Measurements from ENCODE around the gene ZNF549. TPM values are rescaled to one million over a fixed set of nuclear protein-coding genes. Genes with fewer than 3 reads are reported as not detected.

Gene ZNF549
- total and polyA plus RNA-seq, 7 experiments from 2014 or later = 6.1 to 24.8 (median 11.3) TPM

- Mint-ChIP-seq H3K36me3 (peaks cover 55 to 82% (median 74%) of the 10 kb centered on the region in 5 donors), H3K27ac (no peak overlapping the region), H3K4me3 (peak overlapping the region in 2 of 10 donors; percentile 21 to 63), H3K27me3 (no peaks in the 10 kb centered on the region), H3K9me3 (peaks cover 35 to 97% (median 78%) of the 10 kb centered on the region in 11 donors), H3K4me1 (peaks cover 12 to 23% (median 19%) of the 10 kb centered on the region in 7 donors)
- Histone ChIP-seq H3K4me3 (ENCODE audit: low read length) (no peak overlapping the region), H3K27ac (ENCODE audit: low read depth, low read length) (no peak overlapping the region), H3K4me1 (ENCODE audit: control insufficient read depth in 2 of 2, insufficient read depth in 2 of 2, low read length in 2 of 2) (peaks cover 7% of the 10 kb centered on the region in 2 donors), H3K9me3 (ENCODE audit: control insufficient read depth in 2 of 3, low read length in 3 of 3) (peaks cover 9 to 75% (median 47%) of the 10 kb centered on the region in 3 experiments), H3K27me3 (ENCODE audit: control insufficient read depth in 2 of 2, insufficient read depth in 2 of 2, low read length in 2 of 2) (no peaks in the 10 kb centered on the region), H3K36me3 (ENCODE audit: control insufficient read depth in 2 of 3, insufficient read depth in 3 of 3, low read length in 3 of 3) (peaks cover 6 to 53% (median 13%) of the 10 kb centered on the region in 3 experiments)
- POLR2A ChIA-PET = no interaction called here
- ATAC-seq = no peak
- CTCF ChIA-PET = no interaction called here
- intact Hi-C loops (cut with micrococcal nuclease) = no loop called here
- DNase-seq = no peak
Observed at GRCh38 chr19:57587529-57587928, 60.4 kb downstream of the ZNF549 start.

GRCh38 chr19:57599377-57599760, 72.2 kb downstream of the ZNF549 start:
- Mint-ChIP-seq H3K27ac (peak overlapping the region in 8 of 9 donors; percentile 51 to 90 (median 81)), H3K27me3 (no peaks in the 10 kb centered on the region), H3K4me1 (peaks cover 14 to 28% (median 22%) of the 10 kb centered on the region in 7 donors), H3K9me3 (peaks cover 21 to 68% (median 43%) of the 10 kb centered on the region in 11 donors), H3K36me3 (peaks cover 26 to 43% (median 38%) of the 10 kb centered on the region in 5 donors), H3K4me3 (peak overlapping the region; percentile 71 to 92 (median 89))
- CTCF ChIA-PET = no interaction called here
- no peak for DNase-seq
- no peaks in the 10 kb centered on the region for H3K27me3 ChIP-seq (ENCODE audit: control insufficient read depth in 2 of 2, insufficient read depth in 2 of 2, low read length in 2 of 2)
- no peak for ATAC-seq
- peak overlapping the region; percentile 87 for H3K4me3 ChIP-seq (ENCODE audit: low read length)
- H3K9me3 ChIP-seq (ENCODE audit: control insufficient read depth in 2 of 3, low read length in 3 of 3) = peaks cover 0 to 31% (median 0%) of the 10 kb centered on the region in 3 experiments
- peak overlapping the region; percentile 69 for H3K27ac ChIP-seq (ENCODE audit: low read depth, low read length)
- intact Hi-C loops (cut with micrococcal nuclease) = loop anchor here (1.0 to 5.0 kb wide), 6 partner anchors 15 to 34 kb away; partner anchors contain the start of genes ZIK1 (in 2 of the 2), ZNF134 (in 2 of the 2), ZNF211 (in 2 of the 2) and ZNF416 (in 1 of the 2)
- peaks cover 0 to 27% (median under 1%) of the 10 kb centered on the region in 3 experiments for H3K36me3 ChIP-seq (ENCODE audit: control insufficient read depth in 2 of 3, insufficient read depth in 3 of 3, low read length in 3 of 3)
- H3K4me1 ChIP-seq (ENCODE audit: control insufficient read depth in 2 of 2, insufficient read depth in 2 of 2, low read length in 2 of 2) = peaks cover 10% of the 10 kb centered on the region in 2 donors
- POLR2A ChIA-PET = interaction anchor here (1.9 kb wide), 1 partner anchor 15 kb away, joined by 11 read pairs; the partner anchor contains the start of gene ZNF134

GRCh38 chr19:57599761-57600383, 72.7 kb downstream of the ZNF549 start, which contains the start of gene ZNF530:
Gene ZNF530, plus strand, starts transcription at chr19:57599885. Its CDS starts 4,461 bp downstream, at chr19:57604346.
- H3K36me3 Mint-ChIP-seq = peaks cover 31 to 45% (median 43%) of the 10 kb centered on the region in 5 donors
- peak within 1 kb of the TSS; percentile 69 for H3K27ac ChIP-seq (ENCODE audit: low read depth, low read length)
- H3K4me1 Mint-ChIP-seq = peaks cover 14 to 28% (median 22%) of the 10 kb centered on the region in 7 donors
- ATAC-seq (peak; percentile 97), DNase-seq (peak; percentile 61 to 81 (median 73))
- intact Hi-C loops (cut with micrococcal nuclease) = loop anchor here (1.0 to 5.0 kb wide), 7 partner anchors 14 to 316 kb away; partner anchors contain the start of genes ZIK1 (in 2 of the 2), ZNF134 (in 2 of the 2), ZNF211 (in 2 of the 2) and ZNF416 (in 1 of the 2)
- peak within 1 kb of the TSS in 8 of 9 donors; percentile 51 to 90 (median 81) for H3K27ac Mint-ChIP-seq
- peaks cover 0 to 32% (median 5%) of the 10 kb centered on the region in 3 experiments for H3K36me3 ChIP-seq (ENCODE audit: control insufficient read depth in 2 of 3, insufficient read depth in 3 of 3, low read length in 3 of 3)
- H3K4me3 Mint-ChIP-seq = peak within 1 kb of the TSS; percentile 71 to 92 (median 89)
- no peaks in the 10 kb centered on the region for H3K27me3 Mint-ChIP-seq
- peaks cover 10% of the 10 kb centered on the region in 2 donors for H3K4me1 ChIP-seq (ENCODE audit: control insufficient read depth in 2 of 2, insufficient read depth in 2 of 2, low read length in 2 of 2)
- H3K4me3 ChIP-seq (ENCODE audit: low read length) = peak within 1 kb of the TSS; percentile 87
- peaks cover 0 to 32% (median 0%) of the 10 kb centered on the region in 3 experiments for H3K9me3 ChIP-seq (ENCODE audit: control insufficient read depth in 2 of 3, low read length in 3 of 3)
- ChIA-PET CTCF (no interaction called here), POLR2A (interaction anchor here (1.2 to 1.9 kb wide), 2 partner anchors 14 to 21 kb away, joined by 3 to 11 read pairs; partner anchors contain the start of genes ZNF134 and ZNF416)
- H3K9me3 Mint-ChIP-seq = peaks cover 26 to 68% (median 44%) of the 10 kb centered on the region in 11 donors
- H3K27me3 ChIP-seq (ENCODE audit: control insufficient read depth in 2 of 2, insufficient read depth in 2 of 2, low read length in 2 of 2) = no peaks in the 10 kb centered on the region

- POLR2A ChIA-PET = no interaction called here
- ATAC-seq (no peak), DNase-seq (no peak)
- peaks cover 0 to 64% (median 12%) of the 10 kb centered on the region in 3 experiments for H3K9me3 ChIP-seq (ENCODE audit: control insufficient read depth in 2 of 3, low read length in 3 of 3)
- Mint-ChIP-seq H3K27ac (no peak overlapping the region), H3K4me1 (peaks cover 0 to 5% (median 0%) of the 10 kb centered on the region in 7 donors), H3K36me3 (peaks cover 33 to 68% (median 66%) of the 10 kb centered on the region in 5 donors), H3K9me3 (peaks cover 25 to 95% (median 63%) of the 10 kb centered on the region in 11 donors), H3K27me3 (no peaks in the 10 kb centered on the region), H3K4me3 (no peak overlapping the region)
- CTCF ChIA-PET = no interaction called here
- H3K27ac ChIP-seq (ENCODE audit: low read depth, low read length) = no peak overlapping the region
- H3K4me3 ChIP-seq (ENCODE audit: low read length) = no peak overlapping the region
- H3K27me3 ChIP-seq (ENCODE audit: control insufficient read depth in 2 of 2, insufficient read depth in 2 of 2, low read length in 2 of 2) = no peaks in the 10 kb centered on the region
- intact Hi-C loops (cut with micrococcal nuclease) = no loop called here
- H3K4me1 ChIP-seq (ENCODE audit: control insufficient read depth in 2 of 2, insufficient read depth in 2 of 2, low read length in 2 of 2) = no peaks in the 10 kb centered on the region
- peaks cover 10 to 55% (median 13%) of the 10 kb centered on the region in 3 experiments for H3K36me3 ChIP-seq (ENCODE audit: control insufficient read depth in 2 of 3, insufficient read depth in 3 of 3, low read length in 3 of 3)
Observed at GRCh38 chr19:57606931-57607330, 79.8 kb downstream of the ZNF549 start.

Other genes with a start within 250 kb of the ZNF549 start
- 10 to 100 TPM; 44.8 to 82.6 (median 71.1) TPM for gene ZNF460, start 246.9 kb upstream of the ZNF549 start, total RNA-seq
- gene ZNF460, start 246.9 kb upstream of the ZNF549 start, polyA plus RNA-seq = 10 to 100 TPM in 1 of 2 donors, 1 to 10 TPM in 1; 8.1 to 10.2 TPM
- 1 to 10 TPM; 3.6 to 9.0 (median 8.0) TPM for gene ZNF543, start 206.9 kb upstream of the ZNF549 start, total RNA-seq
- gene ZNF543, start 206.9 kb upstream of the ZNF549 start, polyA plus RNA-seq = 1 to 10 TPM; 2.6 to 7.8 TPM
- gene ZNF304, start 176.1 kb upstream of the ZNF549 start, total RNA-seq = 10 to 100 TPM in 2 of 5 experiments, 1 to 10 TPM in 3; 6.0 to 12.5 (median 9.0) TPM
- 1 to 10 TPM; 3.3 to 4.4 TPM for gene ZNF304, start 176.1 kb upstream of the ZNF549 start, polyA plus RNA-seq
- 10 to 100 TPM in 2 of 5 experiments, 1 to 10 TPM in 3; 7.7 to 11.8 (median 9.0) TPM for gene TRAPPC2B, start 163.8 kb upstream of the ZNF549 start, total RNA-seq
- gene TRAPPC2B, start 163.8 kb upstream of the ZNF549 start, polyA plus RNA-seq = 10 to 100 TPM; 17.7 to 18.9 TPM
- 10 to 100 TPM in 1 of 5 experiments, 1 to 10 TPM in 2, under 1 TPM in 2; 0.40 to 10.1 (median 3.6) TPM for gene ZNF547, start 163.8 kb upstream of the ZNF549 start, total RNA-seq
- gene ZNF547, start 163.8 kb upstream of the ZNF549 start, polyA plus RNA-seq = 1 to 10 TPM in 1 of 2 donors, under 1 TPM in 1; 0.50 to 1.7 TPM
- 100 to 1,000 TPM in 2 of 5 experiments, 10 to 100 TPM in 3; 26.4 to 115 (median 66.9) TPM for gene ZNF548, start 137.5 kb upstream of the ZNF549 start, total RNA-seq
- gene ZNF548, start 137.5 kb upstream of the ZNF549 start, polyA plus RNA-seq = 10 to 100 TPM; 16.2 to 22.0 TPM
- gene ZNF17, start 116.2 kb upstream of the ZNF549 start, total RNA-seq = 10 to 100 TPM in 3 of 5 experiments, 1 to 10 TPM in 2; 9.3 to 27.8 (median 17.2) TPM
- 10 to 100 TPM in 1 of 2 donors, 1 to 10 TPM in 1; 6.9 to 11.1 TPM for gene ZNF17, start 116.2 kb upstream of the ZNF549 start, polyA plus RNA-seq
- 10 to 100 TPM in 4 of 5 experiments, 1 to 10 TPM in 1; 8.9 to 17.9 (median 13.2) TPM for gene ZNF749, start 92.0 kb upstream of the ZNF549 start, total RNA-seq
- gene ZNF749, start 92.0 kb upstream of the ZNF549 start, polyA plus RNA-seq = 10 to 100 TPM; 11.5 to 14.4 TPM
- under 1 TPM; 0.15 to 0.78 (median 0.37) TPM for gene VN1R1, start 70.2 kb upstream of the ZNF549 start, total RNA-seq
- gene VN1R1, start 70.2 kb upstream of the ZNF549 start, polyA plus RNA-seq = under 1 TPM; 0.13 to 0.17 TPM
- 10 to 100 TPM in 2 of 5 experiments, 1 to 10 TPM in 3; 1.5 to 20.5 (median 4.3) TPM for gene ZNF772, start 49.8 kb upstream of the ZNF549 start, total RNA-seq
- 1 to 10 TPM; 5.2 to 5.4 TPM for gene ZNF772, start 49.8 kb upstream of the ZNF549 start, polyA plus RNA-seq
- gene ZNF419, start 39.6 kb upstream of the ZNF549 start, total RNA-seq = 10 to 100 TPM in 3 of 5 experiments, 1 to 10 TPM in 2; 7.1 to 27.6 (median 12.2) TPM
- gene ZNF419, start 39.6 kb upstream of the ZNF549 start, polyA plus RNA-seq = 10 to 100 TPM in 1 of 2 donors, 1 to 10 TPM in 1; 7.0 to 11.7 TPM
- gene ZNF773, start 27.4 kb upstream of the ZNF549 start, total RNA-seq = 10 to 100 TPM in 3 of 5 experiments, 1 to 10 TPM in 2; 5.8 to 32.7 (median 14.4) TPM
- 10 to 100 TPM in 1 of 2 donors, 1 to 10 TPM in 1; 9.7 to 18.9 TPM for gene ZNF773, start 27.4 kb upstream of the ZNF549 start, polyA plus RNA-seq
- 10 to 100 TPM; 12.9 to 56.2 (median 23.5) TPM for gene ZNF550, start 32.5 kb downstream of the ZNF549 start, total RNA-seq
- gene ZNF550, start 32.5 kb downstream of the ZNF549 start, polyA plus RNA-seq = 10 to 100 TPM in 1 of 2 donors, 1 to 10 TPM in 1; 8.6 to 17.7 TPM
- gene ZNF416, start 51.6 kb downstream of the ZNF549 start, total RNA-seq = 10 to 100 TPM in 2 of 5 experiments, 1 to 10 TPM in 3; 4.4 to 13.8 (median 5.7) TPM
- 10 to 100 TPM in 1 of 2 donors, 1 to 10 TPM in 1; 4.9 to 10.4 TPM for gene ZNF416, start 51.6 kb downstream of the ZNF549 start, polyA plus RNA-seq
- 10 to 100 TPM in 2 of 5 experiments, 1 to 10 TPM in 3; 4.8 to 14.1 (median 7.0) TPM for gene ZIK1, start 56.8 kb downstream of the ZNF549 start, total RNA-seq
- 10 to 100 TPM in 1 of 2 donors, 1 to 10 TPM in 1; 8.7 to 13.7 TPM for gene ZIK1, start 56.8 kb downstream of the ZNF549 start, polyA plus RNA-seq
- gene ZNF530, start 72.5 kb downstream of the ZNF549 start, total RNA-seq = 10 to 100 TPM in 1 of 5 experiments, 1 to 10 TPM in 4; 2.0 to 10.9 (median 6.2) TPM
- gene ZNF530, start 72.5 kb downstream of the ZNF549 start, polyA plus RNA-seq = 1 to 10 TPM; 7.1 to 9.3 TPM
- gene ZNF134, start 86.9 kb downstream of the ZNF549 start, total RNA-seq = 10 to 100 TPM; 14.6 to 33.9 (median 25.7) TPM
- gene ZNF134, start 86.9 kb downstream of the ZNF549 start, polyA plus RNA-seq = 10 to 100 TPM in 1 of 2 donors, 1 to 10 TPM in 1; 8.0 to 16.7 TPM
- 10 to 100 TPM; 18.0 to 56.7 (median 33.7) TPM for gene ZNF211, start 105.8 kb downstream of the ZNF549 start, total RNA-seq
- 10 to 100 TPM; 15.1 to 27.9 TPM for gene ZNF211, start 105.8 kb downstream of the ZNF549 start, polyA plus RNA-seq
- not detected for gene ZSCAN4, start 141.6 kb downstream of the ZNF549 start, total RNA-seq
- not detected for gene ZSCAN4, start 141.6 kb downstream of the ZNF549 start, polyA plus RNA-seq
- gene ZNF551, start 154.6 kb downstream of the ZNF549 start, total RNA-seq = 10 to 100 TPM in 4 of 5 experiments, 1 to 10 TPM in 1; 9.4 to 22.5 (median 20.5) TPM
- gene ZNF551, start 154.6 kb downstream of the ZNF549 start, polyA plus RNA-seq = 10 to 100 TPM; 11.4 to 12.2 TPM
- 10 to 100 TPM in 1 of 5 experiments, 1 to 10 TPM in 4; 2.4 to 18.5 (median 6.9) TPM for gene ZNF154, start 181.8 kb downstream of the ZNF549 start, total RNA-seq
- 1 to 10 TPM in 1 of 2 donors, under 1 TPM in 1; 0.78 to 3.4 TPM for gene ZNF154, start 181.8 kb downstream of the ZNF549 start, polyA plus RNA-seq
- gene ZNF671, start 200.3 kb downstream of the ZNF549 start, total RNA-seq = 10 to 100 TPM; 11.0 to 37.6 (median 14.6) TPM
- gene ZNF671, start 200.3 kb downstream of the ZNF549 start, polyA plus RNA-seq = 10 to 100 TPM; 26.3 to 36.3 TPM
- 10 to 100 TPM; 18.9 to 52.3 (median 21.8) TPM for gene ZNF776, start 219.5 kb downstream of the ZNF549 start, total RNA-seq
- 10 to 100 TPM in 1 of 2 donors, 1 to 10 TPM in 1; 6.5 to 11.1 TPM for gene ZNF776, start 219.5 kb downstream of the ZNF549 start, polyA plus RNA-seq
- 10 to 100 TPM; 16.4 to 47.5 (median 42.6) TPM for gene ZNF586, start 242.3 kb downstream of the ZNF549 start, total RNA-seq
- 10 to 100 TPM; 25.5 to 31.8 TPM for gene ZNF586, start 242.3 kb downstream of the ZNF549 start, polyA plus RNA-seq

Measured in naive thymus-derived CD4-positive, alpha-beta T cell (primary cell).